Esophagus squamous epithelium (tissue), 5 donors: ENCODE results near the gene SCAMP1. TPM values are rescaled to one million over a fixed set of nuclear protein-coding genes. Genes with fewer than 3 reads are reported as not detected.

Source experiments
- DNase-seq: peaks from one replicate; lab custom pipeline; 2025; lab: John Stamatoyannopoulos, UW
- H3K27ac ChIP-seq, 4 donors: fragments of 200-600 bp; sonication (generic); one replicate each; pipeline ENCODE4 v1.5.1; 2016 to 2019; ENCODE audit warnings: mild to moderate bottlenecking in 1 of 4
- H3K27me3 ChIP-seq, 4 donors: fragments of 200-600 bp; sonication (generic); 1 replicate in 3 of 4; 2 replicates in 1 of 4; pipeline versions ENCODE4 v1.5.1 to v1.6.0; 2017 to 2021; ENCODE audit warnings: antibody characterized with exemption in 1 of 4
- H3K36me3 ChIP-seq, 3 donors: fragments of 200-600 bp; sonication (generic); one replicate each; pipeline ENCODE4 v1.5.1; 2016 to 2019
- H3K4me1 ChIP-seq, 3 donors: fragments of 200-600 bp; sonication (generic); one replicate each; pipeline ENCODE4 v1.5.1; 2017 to 2019
- H3K4me3 ChIP-seq, 4 donors: fragments of 200-600 bp; sonication (generic); 1 replicate in 3 of 4; 2 replicates in 1 of 4; pipeline ENCODE4 v1.5.1; 2016 to 2019; ENCODE audit warnings: mild to moderate bottlenecking in 2 of 4, moderate library complexity in 1 of 4
- H3K9me3 ChIP-seq, 3 donors: fragments of 200-600 bp; sonication (generic); one replicate each; pipeline ENCODE4 v1.5.1; 2016 to 2019
- CTCF ChIP-seq, 6 experiments: fragments of 450-650 bp in 4 of 6; fragments of 200-600 bp in 2 of 6; sonication (generic) in 2 of 6; IDR thresholded peaks; one replicate each; pipeline ENCODE4 v1.5.1; 2016 to 2019; ENCODE audit warnings: antibody characterized with exemption in 6 of 6, mild to moderate bottlenecking in 4 of 6, moderate library complexity in 4 of 6
- POLR2A ChIP-seq, 4 donors: fragments of 450-650 bp; IDR thresholded peaks; one replicate each; pipeline ENCODE4 v1.6.1; 2017; ENCODE audit warnings: antibody characterized with exemption in 4 of 4, mild to moderate bottlenecking in 4 of 4, moderate library complexity in 3 of 4
- WGBS, 2 donors: methylation state at CpG; one replicate each; pipeline ENCODE4 v1.1.5; 2018; 5-methylcytosine and 5-hydroxymethylcytosine counted together
- intact Hi-C: fragments of 100-400 bp; cut with DNase I; formaldehyde crosslinking; loops from one replicate; pipeline ENCODE4 v1.15.0; 2022
- total RNA-seq, 4 donors: library from RNA; depleted of rRNA; stranded (reverse); fragments of >200 nt; gene quantifications; one replicate each; pipeline ENCODE4 v1.1.0, GENCODE V29; 2016
- donor health status: DM: yes; HTN: yes; CAD: no.

SCAMP1 gene
- total RNA-seq, 4 donors from 2014 or later = 15.2 to 27.6 (median 21.3) TPM

- no peaks in the 10 kb centered on the region for H3K27me3 ChIP-seq
- H3K4me3 ChIP-seq = no peak overlapping the region
- no peaks in the 10 kb centered on the region for H3K9me3 ChIP-seq
- no peak for DNase-seq
- intact Hi-C loops = no loop called here
- WGBS, 2 donors = 88 to 89% methylated on average over 3 of the region's 3 CpGs
- H3K27ac ChIP-seq = no peak overlapping the region
- no peaks in the 10 kb centered on the region for H3K36me3 ChIP-seq
- TF ChIP-seq CTCF (IDR thresholded peaks at IDR 0.05) (no peak), POLR2A (IDR thresholded peaks at IDR 0.05) (no peak)
- H3K4me1 ChIP-seq = peaks cover 0 to 12% (median 0%) of the 10 kb centered on the region in 3 donors
Observed at GRCh38 chr5:78326930-78327329, 33.5 kb upstream of the SCAMP1 start.

- Histone ChIP-seq H3K27ac (peak overlapping the region in 1 of 4 donors; percentile 9), H3K9me3 (no peaks in the 10 kb centered on the region), H3K27me3 (no peaks in the 10 kb centered on the region), H3K4me1 (peaks cover 0 to 12% (median 0%) of the 10 kb centered on the region in 3 donors), H3K36me3 (no peaks in the 10 kb centered on the region), H3K4me3 (no peak overlapping the region)
- intact Hi-C loops = no loop called here
- DNase-seq = no peak
- 56 to 61% methylated on average over 6 of the region's 6 CpGs for WGBS, 2 donors
- TF ChIP-seq CTCF (IDR thresholded peaks at IDR 0.05) (no peak), POLR2A (IDR thresholded peaks at IDR 0.05) (no peak)
Observed at GRCh38 chr5:78327761-78328510, 32.5 kb upstream of the SCAMP1 start.

- peak overlapping the region in 1 of 4 donors; percentile 9 for H3K27ac ChIP-seq
- no peak overlapping the region for H3K4me3 ChIP-seq
- H3K4me1 ChIP-seq = peaks cover 0 to 12% (median 0%) of the 10 kb centered on the region in 3 donors
- no peak for DNase-seq
- no peak for TF ChIP-seq CTCF (IDR thresholded peaks at IDR 0.05)
- no peak for TF ChIP-seq POLR2A (IDR thresholded peaks at IDR 0.05)
- H3K36me3 ChIP-seq = no peaks in the 10 kb centered on the region
- H3K9me3 ChIP-seq = no peaks in the 10 kb centered on the region
- intact Hi-C loops = no loop called here
- no peaks in the 10 kb centered on the region for H3K27me3 ChIP-seq
- WGBS, 2 donors = 80 to 88% methylated on average over 5 of the region's 5 CpGs
Observed at GRCh38 chr5:78328585-78329173, 31.7 kb upstream of the SCAMP1 start.

- Histone ChIP-seq H3K36me3 (no peaks in the 10 kb centered on the region), H3K9me3 (no peaks in the 10 kb centered on the region), H3K4me3 (no peak overlapping the region), H3K27me3 (no peaks in the 10 kb centered on the region), H3K4me1 (peaks cover 0 to 12% (median 0%) of the 10 kb centered on the region in 3 donors), H3K27ac (no peak overlapping the region)
- TF ChIP-seq CTCF (IDR thresholded peaks at IDR 0.05) (no peak), POLR2A (IDR thresholded peaks at IDR 0.05) (no peak)
- DNase-seq = no peak
- intact Hi-C loops = no loop called here
Observed at GRCh38 chr5:78331523-78332080, 28.8 kb upstream of the SCAMP1 start.

GRCh38 chr5:78334811-78335210 is 25.6 kb upstream of the SCAMP1 start:
- H3K9me3 ChIP-seq = peaks cover 0 to 6% (median 4%) of the 10 kb centered on the region in 3 donors
- intact Hi-C loops = no loop called here
- TF ChIP-seq POLR2A (IDR thresholded peaks at IDR 0.05) (no peak), CTCF (IDR thresholded peaks at IDR 0.05) (no peak)
- no peak overlapping the region for H3K4me3 ChIP-seq
- H3K36me3 ChIP-seq = no peaks in the 10 kb centered on the region
- 37 to 42% methylated on average over 3 of the region's 3 CpGs for WGBS, 2 donors
- H3K27ac ChIP-seq = no peak overlapping the region
- H3K4me1 ChIP-seq = no peaks in the 10 kb centered on the region
- H3K27me3 ChIP-seq = no peaks in the 10 kb centered on the region
- no peak for DNase-seq
